Measurements from ENCODE around the gene REEP2.

REEP2 gene

GRCh38 chr5:138458856-138459255, 20.0 kb downstream of the REEP2 start:
- no peak overlapping the region for H3K4me3 ChIP-seq (ENCODE audit: low read depth, low read length)
- no peak for TF ChIP-seq POLR2A (IDR thresholded peaks at IDR 0.05; ENCODE audit: extremely low read depth, insufficient read length)
- no peak for TF ChIP-seq MAX (IDR thresholded peaks at IDR 0.05; ENCODE audit: low read depth, low read length)
- DNase-seq (ENCODE audit: low read depth), result no peak

GRCh38 chr5:138459311-138459933, 20.6 kb downstream of the REEP2 start:
- H3K4me3 ChIP-seq (ENCODE audit: low read depth, low read length), result no peak overlapping the region
- DNase-seq (ENCODE audit: low read depth), result peak; percentile 61
- TF ChIP-seq, protein P1, sequence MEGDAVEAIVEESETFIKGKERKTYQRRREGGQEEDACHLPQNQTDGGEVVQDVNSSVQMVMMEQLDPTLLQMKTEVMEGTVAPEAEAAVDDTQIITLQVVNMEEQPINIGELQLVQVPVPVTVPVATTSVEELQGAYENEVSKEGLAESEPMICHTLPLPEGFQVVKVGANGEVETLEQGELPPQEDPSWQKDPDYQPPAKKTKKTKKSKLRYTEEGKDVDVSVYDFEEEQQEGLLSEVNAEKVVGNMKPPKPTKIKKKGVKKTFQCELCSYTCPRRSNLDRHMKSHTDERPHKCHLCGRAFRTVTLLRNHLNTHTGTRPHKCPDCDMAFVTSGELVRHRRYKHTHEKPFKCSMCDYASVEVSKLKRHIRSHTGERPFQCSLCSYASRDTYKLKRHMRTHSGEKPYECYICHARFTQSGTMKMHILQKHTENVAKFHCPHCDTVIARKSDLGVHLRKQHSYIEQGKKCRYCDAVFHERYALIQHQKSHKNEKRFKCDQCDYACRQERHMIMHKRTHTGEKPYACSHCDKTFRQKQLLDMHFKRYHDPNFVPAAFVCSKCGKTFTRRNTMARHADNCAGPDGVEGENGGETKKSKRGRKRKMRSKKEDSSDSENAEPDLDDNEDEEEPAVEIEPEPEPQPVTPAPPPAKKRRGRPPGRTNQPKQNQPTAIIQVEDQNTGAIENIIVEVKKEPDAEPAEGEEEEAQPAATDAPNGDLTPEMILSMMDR (IDR thresholded peaks at IDR 0.05; ENCODE audit: low read depth, low read length), result no peak
- TF ChIP-seq MYC (IDR thresholded peaks at IDR 0.05; ENCODE audit: low read depth, low read length), result 0 out of 2 replicates have a peak, but pooled peaks have one; percentile 35
- TF ChIP-seq POLR2A (IDR thresholded peaks at IDR 0.05; ENCODE audit: extremely low read depth, insufficient read length), result no peak
- TF ChIP-seq MAX (IDR thresholded peaks at IDR 0.05; ENCODE audit: low read depth, low read length), result peak; percentile 86

DNA sequence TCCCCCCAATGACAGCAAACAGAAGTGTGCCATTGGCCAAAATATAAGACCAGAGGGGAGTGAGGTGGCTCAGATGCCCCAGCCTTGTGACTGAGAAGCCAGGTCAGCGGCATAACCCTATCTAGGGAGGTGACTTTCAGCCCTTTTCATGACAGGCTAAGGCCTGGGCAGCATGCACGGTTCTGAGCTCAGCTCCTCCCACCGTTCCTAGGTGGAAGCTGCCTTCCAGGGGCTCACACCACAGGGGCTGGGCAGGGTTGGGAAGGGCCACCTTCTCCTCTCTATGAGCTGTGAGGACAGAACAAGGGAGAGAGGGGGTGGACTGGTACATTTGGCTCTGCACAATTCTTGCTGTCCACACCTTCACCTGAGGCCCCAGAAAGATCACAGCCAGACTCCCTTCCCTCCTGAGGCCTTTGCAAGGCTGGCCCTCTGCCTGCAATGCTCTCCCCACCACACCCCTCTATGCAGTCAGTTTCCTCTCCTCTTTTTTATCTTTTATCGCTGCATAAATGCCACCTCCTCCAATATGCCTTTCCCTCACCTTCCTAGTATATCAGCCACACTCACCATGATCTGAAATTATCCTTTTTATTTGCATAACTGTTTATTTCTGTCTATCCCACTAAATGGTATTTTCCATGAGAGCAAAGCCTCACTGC, 21.3 kb downstream of the REEP2 start:
- no peak for TF ChIP-seq MYC (IDR thresholded peaks at IDR 0.05; ENCODE audit: low read depth, low read length)
- TF ChIP-seq, protein P1 (IDR thresholded peaks at IDR 0.05; ENCODE audit: low read depth, low read length), result no peak
- TF ChIP-seq MAX (IDR thresholded peaks at IDR 0.05; ENCODE audit: low read depth, low read length), result no peak
- no peak for TF ChIP-seq POLR2A (IDR thresholded peaks at IDR 0.05; ENCODE audit: extremely low read depth, insufficient read length)
- DNase-seq (ENCODE audit: low read depth), result no peak
- no peak overlapping the region for H3K4me3 ChIP-seq (ENCODE audit: low read depth, low read length)

DNA sequence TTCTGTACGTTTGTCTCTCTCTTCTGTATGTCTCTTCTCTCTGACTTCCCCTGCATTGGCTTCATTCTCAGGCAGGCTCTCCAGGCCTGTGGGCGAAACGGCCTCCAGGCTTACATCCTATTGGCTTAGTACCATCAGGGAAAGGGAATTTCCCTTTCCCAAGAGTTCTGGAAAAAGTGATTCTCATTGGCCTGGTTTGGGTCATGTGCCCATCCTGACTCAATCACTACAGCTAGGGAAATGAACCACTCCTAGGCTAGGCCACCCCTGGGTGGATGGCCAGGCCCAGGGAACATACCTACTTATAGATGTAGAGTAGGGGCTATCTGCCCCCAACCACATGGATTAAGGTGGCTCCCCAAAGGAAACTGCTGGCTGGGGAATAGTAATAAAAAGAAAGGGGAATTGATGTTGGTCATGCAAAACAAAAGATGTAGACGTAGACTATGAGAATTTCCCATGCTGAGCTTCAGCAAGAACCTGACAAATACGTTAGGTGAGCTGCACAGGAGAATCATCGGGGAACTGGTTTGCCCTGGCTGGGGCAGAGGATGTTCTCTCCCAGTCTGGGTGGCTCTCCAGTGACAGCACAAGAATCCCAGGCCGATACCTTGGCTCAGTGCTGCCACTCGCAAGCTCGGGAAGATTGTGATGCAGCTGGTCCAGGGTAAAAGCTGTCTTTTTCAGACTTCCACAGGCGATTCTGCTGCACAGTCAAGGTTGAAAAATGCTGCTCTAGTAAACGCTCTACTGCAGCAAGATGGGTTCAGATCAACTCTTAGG, 22.7 kb downstream of the REEP2 start:
- no peak overlapping the region for H3K4me3 ChIP-seq (ENCODE audit: low read depth, low read length)
- no peak for DNase-seq (ENCODE audit: low read depth)
- TF ChIP-seq, protein P1 (IDR thresholded peaks at IDR 0.05; ENCODE audit: low read depth, low read length), result no peak
- TF ChIP-seq MYC (IDR thresholded peaks at IDR 0.05; ENCODE audit: low read depth, low read length), result no peak
- TF ChIP-seq POLR2A (IDR thresholded peaks at IDR 0.05; ENCODE audit: extremely low read depth, insufficient read length), result no peak
- TF ChIP-seq MAX (IDR thresholded peaks at IDR 0.05; ENCODE audit: low read depth, low read length), result no peak

DNA sequence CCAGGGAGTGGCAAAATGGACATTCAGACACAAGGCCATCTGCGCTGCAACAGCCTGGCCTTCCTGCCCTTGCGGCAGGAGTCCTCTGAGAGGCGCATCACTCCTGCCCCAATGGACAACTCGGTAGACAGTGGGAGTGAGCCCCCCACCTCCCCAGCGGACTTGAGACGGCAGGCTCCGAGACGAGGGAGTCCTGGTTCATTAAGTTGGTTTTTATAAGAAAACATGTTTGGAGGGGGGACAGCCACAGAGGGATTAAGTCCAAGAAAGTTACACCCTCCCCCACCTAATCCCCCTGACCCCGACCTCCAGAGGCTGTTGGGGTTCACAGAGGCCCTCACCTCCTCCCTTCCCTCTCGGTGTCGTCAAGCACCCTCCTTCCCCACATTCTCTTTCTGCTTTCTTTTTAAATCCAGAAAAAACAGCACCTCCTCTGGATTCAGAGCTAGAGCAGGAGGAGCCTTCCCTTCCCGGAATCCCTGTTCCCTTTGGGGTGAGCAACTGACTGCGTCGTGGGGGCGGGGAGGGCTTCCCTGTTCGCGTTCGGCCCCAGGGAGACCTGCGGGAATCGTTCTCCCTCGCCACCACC, 24.7 kb downstream of the REEP2 start:
- DNase-seq (ENCODE audit: low read depth), result peak; percentile 40
- TF ChIP-seq MAX (IDR thresholded peaks at IDR 0.05; ENCODE audit: low read depth, low read length) (no peak), POLR2A (IDR thresholded peaks at IDR 0.05; ENCODE audit: extremely low read depth, insufficient read length) (no peak), MYC (IDR thresholded peaks at IDR 0.05; ENCODE audit: low read depth, low read length) (no peak)
- TF ChIP-seq, protein P1 (IDR thresholded peaks at IDR 0.05; ENCODE audit: low read depth, low read length), result no peak
- peak overlapping the region; percentile 57 for H3K4me3 ChIP-seq (ENCODE audit: low read depth, low read length)

Measured in NB4 (cell line).